Keratinocyte (primary cell): ENCODE results near the gene ZNF497. TPM values are rescaled to one million over a fixed set of nuclear protein-coding genes. Genes with fewer than 3 reads are reported as not detected.

Source experiments
- DNase-seq: peaks from one replicate; pipeline ENCODE4 v3.0.0-alpha.2; 2011; ENCODE audit warnings: low read depth, missing footprints, low spot score
- FAIRE-seq: peaks from 2 replicates; lab custom pipeline; 2011; peaks lifted over from hg19 to GRCh38; lab: Jason Lieb, UNC
- H2AFZ ChIP-seq: 2 replicates; pipeline ENCODE4 v1.6.0; 2012; ENCODE audit warnings: low read length, control low read depth, inconsistent platforms; ENCODE audit not compliant: control insufficient read depth
- H3K27ac ChIP-seq: 2 replicates; pipeline ENCODE4 v1.5.1; 2011; ENCODE audit warnings: low read length; ENCODE audit not compliant: control insufficient read depth, insufficient read depth
- H3K27me3 ChIP-seq: 3 replicates; pipeline ENCODE4 v1.6.0; 2011; ENCODE audit warnings: low read length; ENCODE audit not compliant: control insufficient read depth, insufficient read depth; ENCODE audit errors: extremely low read depth
- H3K36me3 ChIP-seq, 2 experiments: 2 replicates in 1 of 2; 3 replicates in 1 of 2; pipeline ENCODE4 v1.5.1; 2011; ENCODE audit warnings: low read length in 2 of 2, mild to moderate bottlenecking in 1 of 2; ENCODE audit not compliant: control insufficient read depth in 2 of 2, insufficient read depth in 2 of 2; ENCODE audit errors: extremely low read depth in 1 of 2
- H3K4me1 ChIP-seq: 3 replicates; pipeline ENCODE4 v1.5.1; 2011; ENCODE audit warnings: low read length; ENCODE audit not compliant: control insufficient read depth, insufficient read depth; ENCODE audit errors: extremely low read depth
- H3K4me2 ChIP-seq: 3 replicates; pipeline ENCODE4 v1.6.0; 2011; ENCODE audit warnings: low read depth, low read length; ENCODE audit not compliant: control insufficient read depth, insufficient read depth; ENCODE audit errors: extremely low read depth
- H3K4me3 ChIP-seq, 3 experiments: fragments of 200-600 bp in 1 of 3; sonication (generic) in 1 of 3; 2 replicates in 2 of 3; 3 replicates in 1 of 3; pipeline ENCODE4 v1.5.1; 2011 to 2016; ENCODE audit warnings: low read length in 3 of 3, mild to moderate bottlenecking in 3 of 3, control low read depth in 2 of 3, inconsistent platforms in 1 of 3, low read depth in 1 of 3, mixed read lengths in 1 of 3, mixed run types in 1 of 3, moderate library complexity in 1 of 3; ENCODE audit not compliant: control insufficient read depth in 2 of 3, insufficient read depth in 2 of 3; ENCODE audit errors: extremely low read depth in 1 of 3
- H3K79me2 ChIP-seq: 2 replicates; pipeline ENCODE4 v1.6.0; 2012; ENCODE audit warnings: low read length; ENCODE audit not compliant: control insufficient read depth, insufficient read depth
- H3K9ac ChIP-seq: 3 replicates; pipeline ENCODE4 v1.6.0; 2011; ENCODE audit warnings: low read length; ENCODE audit not compliant: control insufficient read depth, insufficient read depth; ENCODE audit errors: extremely low read depth
- H3K9me1 ChIP-seq: 3 replicates; pipeline ENCODE4 v1.6.0; 2011; ENCODE audit warnings: low read length; ENCODE audit not compliant: control insufficient read depth, insufficient read depth; ENCODE audit errors: extremely low read depth
- H3K9me3 ChIP-seq: 2 replicates; pipeline ENCODE4 v1.5.1; 2012; ENCODE audit warnings: low read depth, low read length; ENCODE audit not compliant: control insufficient read depth
- H4K20me1 ChIP-seq: 3 replicates; pipeline ENCODE4 v1.6.0; 2011; ENCODE audit warnings: low read length; ENCODE audit not compliant: control insufficient read depth, insufficient read depth; ENCODE audit errors: extremely low read depth
- EZH2 ChIP-seq: IDR thresholded peaks from one replicate; pipeline ENCODE4 v1.6.1; 2012; ENCODE audit warnings: inconsistent platforms, mild to moderate bottlenecking, low read length, moderate library complexity
- dilution Hi-C: fragments of 300-500 bp; cut with MboI; formaldehyde crosslinking; loops from one replicate; pipeline ENCODE4 v1.7.0; 2020; ENCODE audit warnings: low sequenced_read_pairs; ENCODE audit not compliant: extremely low pct_ligation_motif_present
- polyA plus RNA-seq, 5 experiments: library from polyadenylated mRNA; depleted of rRNA in 3 of 5; stranded (reverse) in 3 of 5; stranded (forward) in 1 of 5; unstranded in 1 of 5; fragments of >200 nt; gene quantifications; 1 replicate in 1 of 5; 2 replicates in 3 of 5; 3 replicates in 1 of 5; pipeline versions ENCODE4 v1.2.1 to v1.2.3, GENCODE V29; 2011 to 2012; ENCODE audit warnings: missing spikeins in 2 of 5, low read depth in 1 of 5, low replicate concordance in 1 of 5
- TF ChIP-seq, protein P1 (sequence below), 3 experiments: IDR thresholded peaks in 1 of 3; conservative IDR thresholded peaks in 1 of 3; optimal IDR thresholded peaks in 1 of 3; 2 replicates in 2 of 3; 3 replicates in 1 of 3; pipeline versions ENCODE3 to v1.5.1; 2011; ENCODE audit warnings: low read length in 3 of 3, mild to moderate bottlenecking in 3 of 3, moderate library complexity in 2 of 3, control low read depth in 1 of 3, inconsistent platforms in 1 of 3; ENCODE audit not compliant: insufficient read depth in 2 of 3; ENCODE audit errors: extremely low read depth in 1 of 3

The ZNF497 gene
- polyA plus RNA-seq, 1 donor (not counting 4 experiments of a cell fraction or from before 2014, with no cell fraction given) = 0.29 TPM

DNA sequence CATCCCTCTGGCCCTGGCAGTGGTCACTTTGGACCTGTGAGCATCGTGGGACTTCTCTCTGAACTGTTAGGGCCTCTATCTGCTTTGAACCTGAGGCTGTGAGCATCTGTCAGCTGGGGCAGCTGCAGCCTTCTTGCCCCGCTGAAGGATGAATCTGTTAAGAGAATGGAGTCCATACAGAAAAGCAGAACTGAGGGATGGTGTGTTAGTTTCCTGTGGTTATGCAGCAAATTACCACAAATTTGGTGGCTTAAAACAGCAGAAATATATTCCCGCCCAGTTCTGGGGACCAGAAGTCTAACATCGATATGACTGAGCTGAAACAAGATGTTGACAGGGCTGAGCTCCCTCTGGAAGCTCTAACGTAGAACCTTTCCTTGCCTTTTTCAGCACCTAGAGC lies 1.6 kb upstream of the ZNF497 start:
- Histone ChIP-seq H3K4me3 (no peak overlapping the region), H4K20me1 (no peaks in the 10 kb centered on the region), H3K27ac (no peak overlapping the region), H3K9me3 (no peaks in the 10 kb centered on the region), H3K36me3 (no peaks in the 10 kb centered on the region), H3K4me2 (no peak overlapping the region), H3K4me1 (peaks cover 7% of the 10 kb centered on the region), H2AFZ (no peak overlapping the region), H3K27me3 (no peaks in the 10 kb centered on the region), H3K9ac (no peak overlapping the region), H3K9me1 (no peaks in the 10 kb centered on the region), H3K79me2 (no peaks in the 10 kb centered on the region)
- TF ChIP-seq, protein P1, sequence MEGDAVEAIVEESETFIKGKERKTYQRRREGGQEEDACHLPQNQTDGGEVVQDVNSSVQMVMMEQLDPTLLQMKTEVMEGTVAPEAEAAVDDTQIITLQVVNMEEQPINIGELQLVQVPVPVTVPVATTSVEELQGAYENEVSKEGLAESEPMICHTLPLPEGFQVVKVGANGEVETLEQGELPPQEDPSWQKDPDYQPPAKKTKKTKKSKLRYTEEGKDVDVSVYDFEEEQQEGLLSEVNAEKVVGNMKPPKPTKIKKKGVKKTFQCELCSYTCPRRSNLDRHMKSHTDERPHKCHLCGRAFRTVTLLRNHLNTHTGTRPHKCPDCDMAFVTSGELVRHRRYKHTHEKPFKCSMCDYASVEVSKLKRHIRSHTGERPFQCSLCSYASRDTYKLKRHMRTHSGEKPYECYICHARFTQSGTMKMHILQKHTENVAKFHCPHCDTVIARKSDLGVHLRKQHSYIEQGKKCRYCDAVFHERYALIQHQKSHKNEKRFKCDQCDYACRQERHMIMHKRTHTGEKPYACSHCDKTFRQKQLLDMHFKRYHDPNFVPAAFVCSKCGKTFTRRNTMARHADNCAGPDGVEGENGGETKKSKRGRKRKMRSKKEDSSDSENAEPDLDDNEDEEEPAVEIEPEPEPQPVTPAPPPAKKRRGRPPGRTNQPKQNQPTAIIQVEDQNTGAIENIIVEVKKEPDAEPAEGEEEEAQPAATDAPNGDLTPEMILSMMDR (optimal IDR thresholded peaks at IDR 0.05 in 1 of 3, IDR thresholded peaks at IDR 0.05 in 1 of 3, conservative IDR thresholded peaks at IDR 0.05 in 1 of 3; ENCODE audit: extremely low read depth in 1 of 3, insufficient read depth in 2 of 3, low read length in 3 of 3) = no peak
- TF ChIP-seq EZH2 = no peak
- no peak for DNase-seq
- FAIRE-seq = no peak
- dilution Hi-C loops = no loop called here

DNA sequence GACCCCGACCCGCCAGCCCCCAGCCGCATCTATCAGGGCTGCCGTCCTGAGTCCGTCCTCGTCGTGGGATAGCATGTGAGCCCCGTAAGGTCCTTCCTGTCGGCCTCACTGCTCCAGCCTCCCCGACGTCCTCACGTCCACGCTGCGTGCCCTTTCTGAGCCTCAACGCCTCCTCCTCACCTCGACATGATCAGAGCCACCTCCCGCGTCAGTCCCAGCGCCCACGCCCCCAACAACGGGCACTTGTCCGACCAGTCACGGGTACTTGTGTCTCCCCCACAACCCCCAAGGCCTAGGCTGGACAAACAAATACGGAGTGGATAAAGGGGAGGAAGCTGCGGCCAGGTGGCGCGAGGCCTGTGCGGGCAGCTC lies 665 bp downstream of the ZNF497 start:
- Histone ChIP-seq H3K27me3 (peaks cover 3% of the 10 kb centered on the region), H3K4me1 (peaks cover 7% of the 10 kb centered on the region), H3K9me3 (no peaks in the 10 kb centered on the region), H3K9ac (peak overlapping the region; percentile 92), H2AFZ (peak overlapping the region; percentile 98), H3K4me3 (peak overlapping the region; percentile 65 to 92 (median 81)), H4K20me1 (no peaks in the 10 kb centered on the region), H3K27ac (peak overlapping the region; percentile 95), H3K9me1 (no peaks in the 10 kb centered on the region), H3K36me3 (no peaks in the 10 kb centered on the region), H3K79me2 (no peaks in the 10 kb centered on the region), H3K4me2 (peak overlapping the region; percentile 90)
- no peak for DNase-seq
- dilution Hi-C loops = no loop called here
- FAIRE-seq = no peak
- no peak for TF ChIP-seq EZH2
- TF ChIP-seq, protein P1 (optimal IDR thresholded peaks at IDR 0.05 in 1 of 3, IDR thresholded peaks at IDR 0.05 in 1 of 3, conservative IDR thresholded peaks at IDR 0.05 in 1 of 3; ENCODE audit: extremely low read depth in 1 of 3, insufficient read depth in 2 of 3, low read length in 3 of 3) = no peak
